SW480 (cell line): ENCODE data around the gene RPS13.
"Not testable (repeated sequence)": the region's sequence is repeated elsewhere in the genome, so short reads cannot be mapped to it uniquely, and the experiment has no call there.

ENCODE experiments used
- DNase-seq: peaks from one replicate; pipeline ENCODE4 v3.0.0-alpha.2; 2016; ENCODE audit warnings: low spot score

The RPS13 gene

DNA sequence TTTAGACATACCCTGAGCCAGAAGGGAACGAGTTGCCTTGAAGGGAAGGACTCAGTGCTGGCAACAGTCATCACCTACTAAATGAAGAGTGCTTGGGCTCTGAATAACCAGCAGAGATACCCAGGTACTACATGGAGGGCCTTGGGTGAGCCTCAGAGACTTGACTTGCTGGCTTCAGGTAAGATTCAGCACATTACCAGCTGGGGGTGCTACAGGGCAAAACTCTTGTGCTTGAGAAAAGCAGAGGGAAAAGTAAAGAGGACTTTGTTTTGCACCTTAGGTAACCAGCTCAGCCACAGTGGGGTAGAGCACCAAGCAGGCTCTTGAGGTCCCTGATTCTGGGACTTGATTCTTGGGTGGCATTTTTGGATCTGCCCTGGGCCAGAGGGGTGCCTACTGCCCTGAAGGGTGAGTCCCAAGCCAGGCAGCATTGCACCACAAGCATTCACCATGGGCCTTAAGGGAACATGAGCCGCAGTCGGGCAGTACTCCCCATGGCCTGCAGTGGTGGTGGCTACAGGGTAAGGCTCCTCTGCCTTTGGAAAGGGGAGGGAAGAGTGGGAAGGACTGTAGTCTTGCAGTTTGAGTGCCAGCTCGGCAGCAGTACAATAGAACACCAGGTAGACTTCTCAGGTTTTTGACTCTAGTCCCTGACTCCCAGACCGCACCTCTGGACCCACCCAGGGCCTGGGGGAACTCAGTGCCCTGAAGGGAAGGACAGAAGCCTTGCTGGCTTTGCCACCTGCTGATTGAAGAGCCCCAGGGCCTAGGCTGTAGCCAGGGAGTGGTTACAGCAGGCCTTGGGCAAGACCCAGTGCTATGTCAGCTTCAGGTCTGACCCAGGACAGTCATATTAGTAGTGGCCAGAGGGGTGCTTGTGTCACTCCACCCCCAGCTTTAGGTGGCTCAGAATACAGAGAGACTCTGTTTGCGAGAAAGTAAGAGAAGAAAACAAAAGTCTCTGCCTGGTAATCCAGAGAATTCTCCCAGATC is 40.5 kb downstream of the RPS13 start:
- no peak for DNase-seq

DNA sequence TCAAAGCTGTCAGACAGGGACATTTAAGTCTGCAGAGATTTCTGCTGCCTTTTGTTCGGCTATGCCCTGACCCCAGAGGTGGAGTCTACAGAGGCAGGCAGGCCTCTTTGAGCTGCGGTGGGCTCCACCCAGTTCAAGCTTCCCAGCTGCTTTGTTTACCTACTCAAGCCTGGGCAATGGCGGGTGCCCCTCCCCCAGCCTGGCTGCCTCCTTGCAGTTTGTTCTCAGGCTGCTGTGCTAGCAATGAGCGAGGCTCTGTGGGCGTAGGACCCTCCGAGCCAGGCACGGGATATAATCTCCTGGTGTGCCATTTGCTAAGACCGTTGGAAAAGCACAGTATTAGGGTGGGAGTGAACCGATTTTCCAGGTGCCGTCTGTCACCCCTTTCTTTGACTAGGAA is 43.4 kb downstream of the RPS13 start:
- DNase-seq = not testable (repeated sequence)

DNA sequence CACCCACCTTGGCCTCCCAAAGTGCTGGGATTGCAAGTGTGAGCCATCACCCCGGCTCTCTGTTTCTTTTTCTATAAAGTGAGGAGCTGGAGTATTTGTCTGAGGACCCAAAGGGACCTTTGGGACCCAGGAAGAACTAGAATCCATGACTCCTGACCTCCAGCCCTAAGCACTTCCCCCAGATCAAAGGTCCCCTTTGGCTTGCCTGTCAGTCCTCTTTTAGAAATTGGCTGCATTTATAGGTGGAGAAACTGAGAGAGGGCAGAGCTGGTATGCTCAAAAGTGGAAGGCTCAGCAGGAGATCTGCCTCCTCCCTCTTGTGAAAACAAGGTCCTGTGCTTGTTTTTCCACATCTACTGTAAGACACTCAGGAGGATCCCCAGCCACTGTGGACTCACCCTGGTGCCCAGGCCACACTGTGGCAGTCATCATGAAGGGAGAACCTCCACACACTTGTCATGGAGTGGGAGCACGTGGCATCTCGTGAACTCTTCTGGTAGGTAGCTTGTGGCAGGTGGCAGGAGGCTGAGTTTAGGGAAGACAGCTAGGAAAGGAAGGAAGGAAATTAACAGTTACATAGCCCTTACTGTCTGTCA is 50.9 kb downstream of the RPS13 start:
- DNase-seq = no peak

DNA sequence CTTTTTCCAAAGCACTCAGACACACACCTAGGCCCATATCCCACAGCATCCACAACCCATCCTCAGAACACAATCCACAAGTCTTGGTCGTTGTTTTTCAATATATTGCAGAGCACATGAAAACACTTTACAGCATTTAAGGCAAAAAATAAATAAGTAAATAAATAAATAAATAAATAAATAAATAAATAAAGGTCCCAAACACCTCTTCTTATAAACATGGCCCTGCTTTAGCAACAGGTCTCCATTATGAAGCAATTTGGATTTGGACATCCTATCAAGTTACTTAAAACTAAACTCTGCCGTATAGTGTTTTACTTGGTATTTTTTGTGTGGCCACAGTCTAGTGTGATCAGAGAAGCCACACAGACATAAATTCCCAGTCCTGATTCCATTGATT is 52.5 kb downstream of the RPS13 start:
- no peak for DNase-seq
